Stimulated activated naive CD8-positive, alpha-beta T cell treated with anti-CD3 and anti-CD28 coated beads, Interleukin-15, Interleukin-2, amounts not matched to agents 100 ng/mL and 50 ng/mL, for 24 hours (primary cell): ENCODE data around the gene ADAMTSL5.
A peak's percentile ranks its signal among the peaks of the same experiment; 100 is the strongest.

Source experiments
- H3K27ac Mint-ChIP-seq: one replicate; pipeline ENCODE4 v1.8.0; 2021; ENCODE audit warnings: mild to moderate bottlenecking, mixed read lengths
- H3K27me3 Mint-ChIP-seq: one replicate; pipeline ENCODE4 v1.8.0; 2021; ENCODE audit warnings: mixed read lengths
- H3K36me3 Mint-ChIP-seq: one replicate; pipeline ENCODE4 v1.8.0; 2021; ENCODE audit warnings: low read depth, mixed read lengths
- H3K4me1 Mint-ChIP-seq: one replicate; pipeline ENCODE4 v1.8.0; 2021; ENCODE audit warnings: low read depth, mixed read lengths
- H3K4me3 Mint-ChIP-seq: one replicate; pipeline ENCODE4 v1.8.0; 2021; ENCODE audit warnings: mild to moderate bottlenecking, mixed read lengths
- H3K9me3 Mint-ChIP-seq: one replicate; pipeline ENCODE4 v1.8.0; 2021; ENCODE audit warnings: mixed read lengths

Gene ADAMTSL5

DNA sequence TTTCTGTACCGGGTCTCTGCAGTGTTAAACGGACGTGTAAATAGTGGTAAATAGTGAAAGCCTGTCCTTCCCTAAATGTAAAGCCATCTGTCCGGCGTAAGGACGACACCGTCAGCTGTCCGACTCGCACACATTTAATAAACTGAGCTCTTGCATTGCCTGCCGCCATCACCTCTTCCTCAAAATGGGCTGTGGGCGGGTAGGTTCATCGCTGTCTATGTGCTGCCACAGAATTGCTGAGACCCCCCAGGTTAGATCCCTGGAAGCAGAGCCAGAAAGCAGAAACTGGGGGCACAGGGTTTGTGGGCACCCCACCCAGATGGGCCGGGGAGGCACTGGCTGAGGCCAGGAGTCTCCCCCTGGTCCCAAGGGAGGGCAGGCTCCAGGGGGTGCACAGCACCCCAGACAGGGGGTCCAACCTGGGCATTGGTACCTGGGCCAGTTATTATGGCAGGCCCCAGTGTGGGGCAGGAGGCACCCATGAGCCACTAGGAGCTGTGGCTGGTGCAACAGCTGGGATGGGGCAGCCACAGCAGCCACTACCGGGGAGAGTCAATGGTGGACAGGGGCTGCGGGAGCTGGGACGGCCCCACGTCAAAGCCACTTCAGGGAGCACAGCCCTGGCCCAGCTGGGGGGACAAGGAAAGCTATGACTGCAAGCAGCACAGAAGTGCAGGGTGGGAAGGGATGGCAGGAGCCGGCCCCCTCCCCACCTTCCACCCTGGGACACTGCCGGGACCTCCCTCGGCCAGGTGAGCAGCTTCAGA, 39.6 kb downstream of the ADAMTSL5 start:
- Mint-ChIP-seq H3K9me3 (no peaks in the 10 kb centered on the region), H3K4me3 (no peak overlapping the region), H3K27ac (no peak overlapping the region)

DNA sequence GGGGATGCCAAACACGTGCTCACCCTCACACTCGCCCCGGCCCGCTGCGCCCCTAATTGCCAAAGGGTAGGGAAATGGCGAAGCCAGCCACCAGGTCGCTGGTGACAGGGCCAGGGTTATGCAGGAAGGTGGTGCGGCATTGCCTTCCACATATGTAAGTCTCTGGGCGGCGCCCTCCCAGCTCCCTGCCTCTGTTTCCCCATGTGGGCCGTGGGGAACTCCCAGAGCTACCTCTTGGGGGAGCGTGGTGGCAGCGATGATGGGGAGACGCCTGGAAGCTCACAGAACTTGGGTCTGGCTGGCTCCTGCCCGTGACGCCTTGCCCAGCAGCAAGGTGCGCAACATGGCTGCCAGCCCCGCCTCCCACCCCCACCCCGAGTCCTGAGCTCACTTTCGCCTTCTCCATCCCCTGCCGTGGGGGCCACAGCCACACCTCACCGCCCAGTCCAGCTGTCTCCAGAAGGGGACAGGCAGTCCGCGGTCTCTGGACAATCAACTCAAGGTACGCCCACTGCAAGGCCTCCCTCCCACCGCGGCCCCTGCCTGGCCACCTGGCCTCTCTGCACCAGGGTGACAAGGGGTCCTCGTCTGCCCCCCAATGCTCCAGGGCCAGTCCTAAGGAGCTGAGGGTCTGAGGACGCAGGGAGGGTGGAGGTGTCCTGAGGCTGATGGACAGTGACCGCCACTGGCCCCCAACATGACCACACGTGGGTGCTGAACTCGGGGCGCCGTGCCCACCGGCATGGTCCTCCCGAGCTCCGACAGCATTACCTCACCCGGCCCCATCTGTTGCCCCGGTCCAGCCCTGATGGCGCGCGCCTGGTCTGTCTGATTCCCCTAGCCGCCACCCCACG, 40.4 kb downstream of the ADAMTSL5 start:
- no peak overlapping the region for H3K4me3 Mint-ChIP-seq
- H3K4me1 Mint-ChIP-seq = peaks cover 23% of the 10 kb centered on the region
- peaks cover 4% of the 10 kb centered on the region for H3K36me3 Mint-ChIP-seq
- H3K27ac Mint-ChIP-seq = no peak overlapping the region
- H3K27me3 Mint-ChIP-seq = no peaks in the 10 kb centered on the region
- H3K9me3 Mint-ChIP-seq = no peaks in the 10 kb centered on the region

More for the DNA sequence above, 39.6 kb downstream of the ADAMTSL5 start:
- Mint-ChIP-seq H3K36me3 (peaks cover 6% of the 10 kb centered on the region), H3K4me1 (peaks cover 28% of the 10 kb centered on the region), H3K27me3 (no peaks in the 10 kb centered on the region)

DNA sequence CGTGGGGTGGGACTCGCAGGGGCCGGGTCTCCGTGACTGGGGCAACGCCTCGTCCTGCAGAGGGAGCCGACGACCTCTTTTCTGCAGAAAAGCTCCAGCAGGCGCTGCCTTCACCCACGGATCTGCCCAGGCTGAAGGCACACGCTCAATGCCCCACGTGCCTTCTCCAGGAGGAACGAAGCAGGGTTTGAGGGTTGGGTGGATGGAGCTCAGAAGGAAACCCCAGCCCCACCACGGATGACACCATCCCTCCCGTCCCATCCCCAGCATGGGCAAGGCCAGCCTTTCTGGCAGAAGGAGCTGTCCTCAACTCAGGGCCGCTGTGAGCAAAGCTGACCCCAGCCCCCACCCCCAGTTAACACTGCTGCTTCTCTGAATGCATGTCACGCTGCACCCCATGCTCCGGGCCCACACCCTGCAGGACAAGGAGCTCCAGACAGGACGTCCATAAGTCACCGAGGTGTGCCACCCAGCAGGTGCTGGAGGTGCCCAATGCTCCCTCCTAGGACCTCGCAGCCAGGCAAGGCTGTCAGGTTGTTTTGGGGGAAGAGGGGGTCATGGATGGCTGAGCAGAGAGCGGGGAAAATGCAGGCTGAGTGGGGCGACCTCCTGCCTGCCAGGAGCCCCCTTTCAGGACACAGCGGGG, 41.2 kb downstream of the ADAMTSL5 start:
- no peaks in the 10 kb centered on the region for H3K9me3 Mint-ChIP-seq

DNA sequence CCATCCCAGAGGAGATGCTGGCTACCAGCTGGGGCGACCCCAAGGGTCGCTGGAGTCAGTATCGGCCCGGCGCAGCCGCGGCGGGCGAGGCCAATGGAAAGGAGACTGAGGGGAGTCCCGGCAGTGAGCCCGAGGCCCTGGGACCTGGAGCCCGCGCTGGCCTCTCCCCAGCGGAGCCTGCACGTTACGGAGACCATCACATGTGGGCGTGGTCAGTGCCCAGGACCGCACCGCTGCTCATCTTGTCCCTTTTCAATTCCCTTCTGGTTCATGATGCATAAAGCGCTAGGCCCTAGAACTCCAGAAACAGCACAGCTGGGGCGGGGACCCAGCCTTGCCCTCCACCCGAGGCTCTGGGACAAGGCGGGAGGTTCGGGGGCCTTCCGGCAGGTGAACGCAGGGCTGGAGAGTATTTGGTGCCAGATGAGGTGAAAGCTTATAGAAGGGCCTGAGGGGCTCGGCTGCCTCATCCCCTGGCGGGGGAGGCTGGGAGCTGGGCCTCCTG, 41.8 kb downstream of the ADAMTSL5 start:
- peak overlapping the region; percentile 23 for H3K4me3 Mint-ChIP-seq
- H3K9me3 Mint-ChIP-seq = no peaks in the 10 kb centered on the region
- H3K36me3 Mint-ChIP-seq = no peaks in the 10 kb centered on the region
- no peak overlapping the region for H3K27ac Mint-ChIP-seq
- no peaks in the 10 kb centered on the region for H3K27me3 Mint-ChIP-seq
- peaks cover 20% of the 10 kb centered on the region for H3K4me1 Mint-ChIP-seq

More for the DNA sequence above, 41.2 kb downstream of the ADAMTSL5 start:
- H3K4me1 Mint-ChIP-seq = peaks cover 19% of the 10 kb centered on the region
- no peaks in the 10 kb centered on the region for H3K36me3 Mint-ChIP-seq
- H3K27ac Mint-ChIP-seq = no peak overlapping the region
- H3K4me3 Mint-ChIP-seq = no peak overlapping the region
- H3K27me3 Mint-ChIP-seq = no peaks in the 10 kb centered on the region

DNA sequence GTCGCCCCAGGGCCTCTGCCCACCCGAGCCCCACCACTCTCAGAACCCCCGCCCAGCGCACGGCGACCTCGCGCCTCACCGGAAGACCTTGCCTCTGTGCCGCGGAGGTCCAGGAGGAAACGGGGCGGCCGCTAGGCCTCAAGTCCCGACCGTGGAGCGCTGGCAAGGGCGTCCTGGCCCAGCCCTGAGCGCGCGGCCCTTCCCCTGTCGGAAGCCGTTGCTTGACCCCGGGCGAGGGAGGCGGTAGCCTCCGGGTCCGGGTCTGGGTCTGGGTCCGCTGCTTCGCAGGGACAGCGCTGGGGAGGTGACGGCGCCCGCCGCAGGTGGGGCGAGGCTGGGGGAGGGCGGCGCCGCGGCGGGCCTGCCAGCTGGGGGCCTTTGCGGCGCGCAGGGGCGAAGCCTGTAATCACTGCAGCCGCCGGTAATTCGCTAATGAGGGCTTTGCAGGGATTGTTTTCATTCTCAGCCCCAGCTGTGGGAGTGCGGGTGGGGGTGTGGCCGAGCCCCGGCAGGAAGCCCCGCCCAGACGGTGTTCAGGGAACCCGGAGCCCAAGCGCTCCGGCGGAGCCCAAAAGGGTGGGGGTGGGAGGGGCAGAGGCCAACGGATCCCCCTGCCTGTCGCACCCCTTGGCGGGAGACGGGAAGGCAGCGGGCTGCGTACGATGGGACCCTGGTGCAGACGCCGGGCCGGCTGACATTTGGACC, 42.4 kb downstream of the ADAMTSL5 start:
- Mint-ChIP-seq H3K4me3 (peak overlapping the region; percentile 26), H3K9me3 (no peaks in the 10 kb centered on the region), H3K27ac (no peak overlapping the region), H3K4me1 (peaks cover 20% of the 10 kb centered on the region), H3K27me3 (no peaks in the 10 kb centered on the region), H3K36me3 (no peaks in the 10 kb centered on the region)

DNA sequence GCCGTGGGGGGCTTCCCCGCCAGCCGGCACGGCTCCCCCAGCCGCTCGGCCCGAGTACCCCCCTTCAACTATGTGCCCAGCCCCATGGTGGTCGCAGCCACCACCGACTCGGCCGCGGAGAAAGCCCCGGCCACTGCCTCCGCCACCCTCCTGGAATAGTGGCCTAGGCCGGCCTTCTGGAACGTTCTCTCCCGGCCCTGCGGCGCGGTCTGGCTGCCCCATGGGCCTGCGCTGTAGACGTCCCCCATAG, 42.8 kb downstream of the ADAMTSL5 start:
- no peak overlapping the region for H3K27ac Mint-ChIP-seq

DNA sequence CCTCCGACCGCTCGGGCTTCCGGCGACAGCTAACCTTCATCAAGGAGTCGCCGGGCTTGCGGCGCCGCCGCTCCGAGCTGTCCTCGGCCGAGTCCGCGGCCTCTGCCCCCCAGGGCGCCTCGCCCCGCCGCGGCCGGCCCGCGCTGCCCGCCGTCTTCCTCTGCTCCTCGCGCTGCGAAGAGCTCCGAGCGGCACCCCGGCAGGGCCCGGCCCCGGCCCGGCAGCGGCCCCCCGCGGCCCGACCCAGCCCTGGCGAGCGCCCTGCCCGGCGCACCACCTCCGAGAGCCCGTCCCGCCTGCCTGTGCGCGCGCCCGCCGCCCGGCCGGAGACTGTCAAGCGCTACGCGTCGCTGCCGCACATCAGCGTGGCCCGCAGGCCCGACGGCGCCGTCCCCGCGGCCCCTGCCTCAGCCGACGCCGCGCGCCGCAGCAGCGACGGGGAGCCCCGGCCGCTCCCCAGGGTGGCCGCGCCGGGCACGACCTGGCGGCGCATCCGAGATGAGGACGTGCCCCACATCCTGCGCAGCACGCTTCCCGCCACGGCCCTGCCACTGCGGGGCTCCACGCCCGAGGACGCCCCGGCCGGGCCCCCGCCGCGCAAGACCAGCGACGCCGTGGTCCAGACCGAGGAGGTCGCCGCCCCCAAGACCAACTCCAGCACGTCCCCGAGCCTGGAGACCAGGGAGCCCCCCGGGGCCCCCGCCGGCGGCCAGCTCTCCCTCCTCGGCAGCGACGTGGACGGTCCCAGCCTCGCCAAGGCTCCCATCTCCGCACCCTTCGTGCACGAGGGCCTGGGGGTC, 43.4 kb downstream of the ADAMTSL5 start:
- peaks cover 20% of the 10 kb centered on the region for H3K4me1 Mint-ChIP-seq
- H3K4me3 Mint-ChIP-seq = no peak overlapping the region
- no peaks in the 10 kb centered on the region for H3K27me3 Mint-ChIP-seq
- H3K36me3 Mint-ChIP-seq = no peaks in the 10 kb centered on the region
- H3K9me3 Mint-ChIP-seq = no peaks in the 10 kb centered on the region
- H3K27ac Mint-ChIP-seq = no peak overlapping the region

More for the DNA sequence above, 42.8 kb downstream of the ADAMTSL5 start:
- Mint-ChIP-seq H3K36me3 (no peaks in the 10 kb centered on the region), H3K9me3 (no peaks in the 10 kb centered on the region), H3K4me1 (peaks cover 20% of the 10 kb centered on the region), H3K27me3 (no peaks in the 10 kb centered on the region), H3K4me3 (peak overlapping the region; percentile 26)

DNA sequence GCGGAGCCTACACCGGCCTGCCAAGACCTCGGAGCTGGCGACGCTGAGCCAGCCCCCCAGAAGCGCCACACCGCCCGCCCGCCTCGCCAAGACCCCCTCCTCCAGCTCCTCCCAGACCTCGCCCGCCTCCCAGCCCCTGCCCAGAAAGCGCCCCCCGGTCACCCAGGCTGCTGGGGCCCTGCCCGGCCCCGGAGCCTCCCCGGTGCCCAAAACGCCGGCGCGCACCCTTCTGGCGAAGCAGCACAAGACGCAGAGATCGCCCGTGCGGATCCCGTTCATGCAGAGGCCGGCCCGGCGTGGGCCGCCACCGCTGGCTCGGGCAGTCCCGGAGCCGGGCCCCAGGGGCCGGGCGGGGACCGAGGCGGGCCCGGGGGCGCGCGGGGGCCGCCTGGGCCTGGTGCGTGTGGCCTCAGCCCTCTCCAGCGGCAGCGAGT, 44.0 kb downstream of the ADAMTSL5 start:
- no peaks in the 10 kb centered on the region for H3K36me3 Mint-ChIP-seq
- no peaks in the 10 kb centered on the region for H3K9me3 Mint-ChIP-seq
- peaks cover 20% of the 10 kb centered on the region for H3K4me1 Mint-ChIP-seq
- H3K4me3 Mint-ChIP-seq = no peak overlapping the region
- H3K27ac Mint-ChIP-seq = no peak overlapping the region
- H3K27me3 Mint-ChIP-seq = no peaks in the 10 kb centered on the region

DNA sequence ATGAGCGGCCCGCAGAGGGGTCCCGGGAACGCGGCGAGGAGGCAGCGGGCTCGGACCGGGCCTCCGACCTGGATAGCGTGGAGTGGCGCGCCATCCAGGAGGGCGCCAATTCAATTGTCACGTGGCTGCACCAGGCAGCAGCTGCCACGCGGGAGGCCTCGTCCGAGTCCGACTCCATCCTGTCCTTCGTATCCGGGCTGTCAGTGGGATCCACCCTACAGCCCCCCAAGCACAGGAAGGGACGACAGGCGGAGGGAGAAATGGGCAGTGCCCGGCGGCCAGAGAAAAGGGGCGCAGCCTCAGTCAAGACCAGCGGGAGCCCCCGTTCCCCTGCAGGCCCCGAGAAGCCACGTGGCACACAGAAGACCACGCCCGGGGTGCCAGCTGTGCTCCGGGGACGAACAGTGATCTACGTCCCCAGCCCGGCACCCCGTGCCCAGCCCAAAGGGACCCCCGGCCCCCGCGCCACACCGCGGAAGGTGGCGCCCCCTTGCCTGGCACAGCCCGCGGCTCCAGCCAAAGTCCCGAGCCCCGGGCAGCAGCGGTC, 44.5 kb downstream of the ADAMTSL5 start:
- Mint-ChIP-seq H3K27ac (no peak overlapping the region), H3K4me1 (peaks cover 20% of the 10 kb centered on the region), H3K9me3 (no peaks in the 10 kb centered on the region), H3K4me3 (no peak overlapping the region), H3K36me3 (no peaks in the 10 kb centered on the region), H3K27me3 (no peaks in the 10 kb centered on the region)

DNA sequence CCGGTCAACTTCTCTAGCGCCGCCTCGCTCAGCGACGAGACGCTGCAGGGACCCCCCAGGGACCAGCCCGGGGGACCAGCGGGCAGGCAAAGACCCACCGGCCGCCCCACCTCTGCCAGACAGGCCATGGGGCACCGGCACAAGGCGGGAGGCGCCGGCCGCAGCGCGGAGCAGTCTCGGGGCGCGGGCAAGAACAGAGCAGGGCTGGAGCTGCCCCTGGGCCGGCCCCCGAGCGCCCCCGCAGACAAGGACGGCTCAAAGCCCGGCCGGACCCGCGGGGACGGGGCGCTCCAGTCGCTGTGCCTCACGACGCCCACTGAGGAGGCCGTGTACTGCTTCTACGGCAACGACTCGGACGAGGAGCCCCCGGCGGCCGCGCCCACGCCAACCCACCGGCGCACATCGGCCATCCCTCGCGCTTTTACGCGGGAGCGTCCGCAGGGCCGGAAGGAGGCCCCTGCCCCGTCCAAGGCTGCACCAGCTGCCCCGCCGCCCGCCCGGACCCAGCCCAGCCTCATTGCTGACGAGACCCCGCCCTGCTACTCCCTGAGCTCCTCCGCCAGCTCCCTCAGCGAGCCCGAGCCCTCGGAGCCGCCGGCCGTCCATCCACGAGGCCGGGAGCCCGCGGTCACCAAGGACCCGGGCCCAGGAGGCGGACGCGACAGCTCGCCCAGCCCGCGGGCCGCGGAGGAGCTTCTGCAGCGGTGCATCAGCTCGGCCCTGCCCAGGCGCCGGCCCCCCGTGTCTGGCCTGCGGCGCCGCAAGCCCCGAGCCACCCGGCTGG, 45.1 kb downstream of the ADAMTSL5 start:
- Mint-ChIP-seq H3K4me3 (no peak overlapping the region), H3K36me3 (no peaks in the 10 kb centered on the region), H3K27me3 (no peaks in the 10 kb centered on the region), H3K27ac (no peak overlapping the region), H3K9me3 (no peaks in the 10 kb centered on the region), H3K4me1 (peaks cover 16% of the 10 kb centered on the region)

DNA sequence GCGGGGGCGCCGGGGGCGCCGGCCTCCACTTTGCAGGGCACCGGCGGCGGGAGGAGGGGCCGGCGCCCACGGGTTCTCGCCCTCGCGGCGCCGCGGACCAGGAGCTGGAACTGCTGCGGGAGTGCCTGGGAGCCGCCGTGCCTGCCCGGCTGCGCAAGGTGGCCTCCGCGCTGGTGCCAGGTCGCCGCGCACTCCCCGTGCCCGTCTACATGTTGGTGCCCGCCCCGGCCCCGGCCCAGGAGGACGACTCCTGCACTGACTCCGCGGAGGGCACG, 45.7 kb downstream of the ADAMTSL5 start:
- Mint-ChIP-seq H3K36me3 (no peaks in the 10 kb centered on the region), H3K4me1 (peaks cover 16% of the 10 kb centered on the region), H3K9me3 (no peaks in the 10 kb centered on the region), H3K27ac (no peak overlapping the region), H3K27me3 (no peaks in the 10 kb centered on the region), H3K4me3 (no peak overlapping the region)

DNA sequence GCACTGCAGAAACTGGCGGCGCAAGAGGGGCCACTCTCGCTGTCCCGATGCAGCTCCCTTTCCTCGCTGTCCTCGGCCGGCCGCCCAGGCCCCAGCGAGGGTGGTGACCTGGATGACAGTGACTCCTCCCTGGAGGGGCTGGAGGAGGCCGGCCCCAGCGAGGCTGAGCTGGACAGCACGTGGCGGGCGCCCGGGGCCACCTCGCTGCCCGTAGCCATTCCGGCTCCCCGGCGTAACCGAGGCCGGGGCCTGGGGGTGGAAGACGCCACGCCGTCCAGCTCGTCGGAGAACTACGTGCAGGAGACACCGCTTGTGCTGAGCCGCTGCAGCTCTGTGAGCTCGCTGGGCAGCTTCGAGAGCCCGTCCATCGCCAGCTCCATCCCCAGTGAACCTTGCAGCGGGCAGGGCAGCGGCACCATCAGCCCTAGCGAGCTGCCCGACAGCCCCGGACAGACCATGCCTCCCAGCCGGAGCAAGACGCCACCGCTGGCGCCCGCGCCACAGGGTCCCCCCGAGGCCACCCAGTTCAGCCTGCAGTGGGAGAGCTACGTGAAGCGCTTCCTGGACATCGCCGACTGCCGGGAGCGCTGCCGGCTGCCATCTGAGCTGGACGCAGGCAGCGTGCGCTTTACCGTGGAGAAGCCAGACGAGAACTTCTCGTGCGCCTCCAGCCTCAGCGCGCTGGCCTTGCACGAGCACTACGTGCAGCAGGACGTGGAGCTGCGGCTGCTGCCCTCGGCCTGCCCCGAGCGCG, 46.2 kb downstream of the ADAMTSL5 start:
- Mint-ChIP-seq H3K4me1 (peaks cover 11% of the 10 kb centered on the region), H3K4me3 (no peak overlapping the region), H3K9me3 (no peaks in the 10 kb centered on the region), H3K27ac (no peak overlapping the region), H3K27me3 (no peaks in the 10 kb centered on the region), H3K36me3 (no peaks in the 10 kb centered on the region)

DNA sequence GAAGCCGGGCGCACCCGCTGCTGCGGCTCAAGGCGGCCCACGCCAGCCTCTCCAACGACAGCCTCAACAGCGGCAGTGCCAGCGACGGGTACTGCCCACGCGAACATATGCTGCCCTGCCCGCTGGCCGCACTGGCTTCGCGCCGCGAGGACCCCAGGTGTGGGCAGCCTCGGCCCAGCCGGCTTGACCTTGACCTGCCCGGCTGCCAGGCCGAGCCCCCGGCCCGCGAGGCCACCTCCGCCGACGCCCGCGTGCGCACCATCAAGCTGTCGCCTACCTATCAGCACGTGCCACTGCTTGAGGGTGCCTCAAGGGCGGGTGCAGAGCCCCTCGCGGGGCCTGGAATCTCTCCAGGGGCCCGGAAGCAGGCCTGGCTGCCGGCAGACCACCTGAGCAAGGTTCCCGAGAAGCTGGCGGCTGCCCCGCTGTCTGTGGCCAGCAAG, 46.8 kb downstream of the ADAMTSL5 start:
- H3K9me3 Mint-ChIP-seq = no peaks in the 10 kb centered on the region
- H3K27ac Mint-ChIP-seq = no peak overlapping the region
- no peaks in the 10 kb centered on the region for H3K27me3 Mint-ChIP-seq
- no peak overlapping the region for H3K4me3 Mint-ChIP-seq
- no peaks in the 10 kb centered on the region for H3K36me3 Mint-ChIP-seq
- peaks cover 8% of the 10 kb centered on the region for H3K4me1 Mint-ChIP-seq
